ENCODE results near the gene EIPR1.

The EIPR1 gene

DNA sequence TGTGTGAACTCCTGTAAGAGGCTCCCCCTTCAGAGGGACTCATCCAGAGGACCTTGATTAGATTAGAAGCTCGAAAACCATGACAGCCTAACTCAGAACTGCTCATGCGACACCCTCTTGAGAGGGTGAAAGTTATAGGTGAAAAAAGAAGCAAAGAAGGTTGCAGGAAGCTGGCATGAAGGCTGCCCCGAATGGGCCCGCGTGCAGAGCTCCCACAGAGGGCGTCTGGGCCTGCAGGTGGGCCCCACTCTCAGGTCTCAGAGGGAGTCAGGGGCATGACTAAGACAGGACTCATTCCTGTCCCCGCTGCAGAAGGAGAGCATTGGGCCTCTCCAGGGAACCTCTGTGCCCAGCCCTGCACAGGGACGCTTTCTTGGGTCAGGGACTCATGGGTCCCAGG, 235.4 kb downstream of the EIPR1 start:
- DNase-seq (ENCODE audit: insufficient read length, low spot score): no peak
- FAIRE-seq: no peak

DNA sequence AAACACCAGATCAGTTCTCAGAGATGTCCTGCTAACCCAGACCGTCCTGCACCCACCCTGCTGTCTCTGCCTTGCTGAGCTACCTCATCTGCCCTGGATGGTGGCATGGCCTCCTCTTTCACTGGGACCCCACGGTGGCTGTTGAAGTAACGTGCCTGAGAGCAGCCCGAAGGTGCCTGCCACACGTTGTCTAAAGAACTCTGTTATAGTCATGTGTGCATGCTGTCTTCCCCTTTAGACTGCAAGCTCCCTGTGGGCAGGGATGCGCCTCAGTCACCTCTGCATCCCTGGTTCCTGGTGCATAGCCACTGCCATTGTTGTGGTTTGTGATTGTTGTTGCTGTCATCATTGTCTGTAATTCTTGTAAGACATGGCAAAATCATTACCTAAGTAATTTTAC, 235.9 kb downstream of the EIPR1 start:
- no peak for DNase-seq (ENCODE audit: insufficient read length, low spot score)
- FAIRE-seq: peak; percentile 26

- no peak for FAIRE-seq
- no peak for DNase-seq (ENCODE audit: insufficient read length, low spot score)
These were observed 237.7 kb downstream of the EIPR1 start for GRCh38 chr2:3139906-3140305.

All from HTR-8/SVneo (cell line).